Neuronal stem cell (in vitro differentiated cells): Measurements from ENCODE around the gene DNALI1.

ENCODE experiments used
- DNase-seq: peaks from one replicate; pipeline ENCODE4 v3.0.0-alpha.2; 2013; ENCODE audit warnings: low spot score
- H2AFZ ChIP-seq: one replicate; pipeline ENCODE4 v1.6.1; 2013; ENCODE audit warnings: mild to moderate bottlenecking, low read length, inconsistent platforms
- H2AK5ac ChIP-seq: 2 replicates; pipeline ENCODE4 v1.6.1; 2013; ENCODE audit warnings: low read depth, mild to moderate bottlenecking, inconsistent platforms, low read length, moderate library complexity, mixed read lengths
- H2BK120ac ChIP-seq: 2 replicates; pipeline ENCODE4 v1.6.1; 2013; ENCODE audit warnings: low read depth, mild to moderate bottlenecking, inconsistent platforms, low read length, moderate library complexity, mixed read lengths
- H2BK12ac ChIP-seq: one replicate; pipeline ENCODE4 v1.6.1; 2013; ENCODE audit warnings: low read length, inconsistent platforms
- H2BK15ac ChIP-seq: 2 replicates; pipeline ENCODE4 v1.6.1; 2013; ENCODE audit warnings: mild to moderate bottlenecking, low read length, inconsistent platforms, mixed read lengths
- H2BK5ac ChIP-seq: one replicate; pipeline ENCODE4 v1.6.1; 2013; ENCODE audit warnings: inconsistent platforms, mild to moderate bottlenecking, low read length, moderate library complexity
- H3K14ac ChIP-seq: one replicate; pipeline ENCODE4 v1.6.1; 2013; ENCODE audit warnings: low read length, inconsistent platforms
- H3K18ac ChIP-seq: 2 replicates; pipeline ENCODE4 v1.6.1; 2013; ENCODE audit warnings: low read length, inconsistent platforms
- H3K23ac ChIP-seq: 2 replicates; pipeline ENCODE4 v1.6.1; 2013; ENCODE audit warnings: low read depth, mild to moderate bottlenecking, mixed read lengths, low read length, inconsistent platforms; ENCODE audit not compliant: poor library complexity
- H3K27ac ChIP-seq: replicated peaks from 3 replicates; pipeline ENCODE4 v1.5.1; 2013; ENCODE audit warnings: low read length, inconsistent platforms
- H3K27me3 ChIP-seq, 3 experiments: 2 replicates each; pipeline ENCODE4 v1.6.1; 2013; ENCODE audit warnings: low read length in 3 of 3, mild to moderate bottlenecking in 2 of 3, inconsistent platforms in 1 of 3, low read depth in 1 of 3, mixed read lengths in 1 of 3, moderate library complexity in 1 of 3; ENCODE audit not compliant: control insufficient read depth in 3 of 3, insufficient read depth in 3 of 3
- H3K36me3 ChIP-seq, 2 donors: replicated peaks in 1 of 2; 2 replicates each; pipeline ENCODE4 v1.6.1; 2013; ENCODE audit warnings: low read length in 2 of 2; ENCODE audit not compliant: control insufficient read depth in 2 of 2, insufficient read depth in 2 of 2
- H3K4ac ChIP-seq: 2 replicates; pipeline ENCODE4 v1.6.1; 2013; ENCODE audit warnings: inconsistent platforms, mild to moderate bottlenecking, low read length, moderate library complexity
- H3K4me1 ChIP-seq, 2 donors: 1 replicate in 1 of 2; 2 replicates in 1 of 2; pipeline ENCODE4 v1.6.1; 2013; ENCODE audit warnings: low read length in 2 of 2, low read depth in 1 of 2; ENCODE audit not compliant: control insufficient read depth in 2 of 2, insufficient read depth in 1 of 2
- H3K4me2 ChIP-seq: one replicate; pipeline ENCODE4 v1.6.1; 2013; ENCODE audit warnings: mild to moderate bottlenecking, low read length, inconsistent platforms; ENCODE audit not compliant: insufficient read depth, poor library complexity, severe bottlenecking
- H3K4me3 ChIP-seq, 2 donors: 2 replicates each; pipeline ENCODE4 v1.5.1; 2013; ENCODE audit warnings: low read length in 2 of 2, mild to moderate bottlenecking in 2 of 2, inconsistent platforms in 1 of 2, moderate library complexity in 1 of 2
- H3K79me1 ChIP-seq: one replicate; pipeline ENCODE4 v1.6.1; 2013; ENCODE audit warnings: low read depth, mild to moderate bottlenecking, inconsistent platforms, low read length, moderate library complexity
- H3K9ac ChIP-seq: one replicate; pipeline ENCODE4 v1.6.1; 2013; ENCODE audit warnings: mild to moderate bottlenecking, low read depth, low read length, inconsistent platforms; ENCODE audit not compliant: poor library complexity
- H3K9me3 ChIP-seq, 2 donors: replicated peaks in 1 of 2; 2 replicates each; pipeline versions ENCODE3 to v1.6.1; 2013; ENCODE audit warnings: low read length in 2 of 2, mild to moderate bottlenecking in 2 of 2, inconsistent platforms in 1 of 2, low read depth in 1 of 2, mixed read lengths in 1 of 2, moderate library complexity in 1 of 2; ENCODE audit not compliant: control insufficient read depth in 2 of 2, insufficient read depth in 1 of 2
- H4K8ac ChIP-seq: one replicate; pipeline ENCODE4 v1.6.1; 2013; ENCODE audit warnings: low read depth, mild to moderate bottlenecking, inconsistent platforms, low read length, moderate library complexity
- H4K91ac ChIP-seq: one replicate; pipeline ENCODE4 v1.6.1; 2013; ENCODE audit warnings: low read length, low read depth, mild to moderate bottlenecking, inconsistent platforms; ENCODE audit not compliant: poor library complexity
- WGBS, 2 donors: extraction: QIAGEN DNeasy Blood & Tissue Kit; methylation state at CpG; one replicate each; pipeline ENCODE4 v1.1.7; 2013; ENCODE audit warnings: missing lambda C conversion rate in 2 of 2, mixed read lengths in 1 of 2; ENCODE audit not compliant: insufficient read length in 2 of 2, insufficient replicate concordance in 1 of 2; ENCODE audit errors: extremely low coverage in 2 of 2; 5-methylcytosine and 5-hydroxymethylcytosine counted together

The DNALI1 gene

GRCh38 chr1:37560401-37561132, 3.8 kb downstream of the DNALI1 start:
- H3K4me2 ChIP-seq, result no peak overlapping the region
- H3K27ac ChIP-seq, result no peak overlapping the region
- H3K9me3 ChIP-seq, result no peaks in the 10 kb centered on the region
- no peak overlapping the region for H3K9ac ChIP-seq
- no peaks in the 10 kb centered on the region for H3K27me3 ChIP-seq
- H3K79me1 ChIP-seq, result peaks cover 3% of the 10 kb centered on the region
- no peak overlapping the region for H2BK15ac ChIP-seq
- H3K18ac ChIP-seq, result no peak overlapping the region
- no peak overlapping the region for H3K23ac ChIP-seq
- no peak overlapping the region for H2BK12ac ChIP-seq
- no peak overlapping the region for H4K91ac ChIP-seq
- no peak overlapping the region for H2BK5ac ChIP-seq
- DNase-seq, result no peak
- H2AK5ac ChIP-seq, result no peak overlapping the region
- no peak overlapping the region for H2AFZ ChIP-seq
- no peak overlapping the region for H3K4me3 ChIP-seq
- no peak overlapping the region for H3K14ac ChIP-seq
- no peak overlapping the region for H2BK120ac ChIP-seq
- peaks cover 7 to 10% of the 10 kb centered on the region in 2 donors for H3K4me1 ChIP-seq
- WGBS, 2 donors, result no CpG with 5 or more reads among the region's 10 CpGs
- peaks cover 21 to 47% of the 10 kb centered on the region in 2 donors for H3K36me3 ChIP-seq
- H3K4ac ChIP-seq, result no peak overlapping the region
- no peak overlapping the region for H4K8ac ChIP-seq

- WGBS, 2 donors, result no CpG with 5 or more reads among the region's 21 CpGs
- Histone ChIP-seq H2AFZ (no peak overlapping the region), H3K23ac (no peak overlapping the region), H3K14ac (no peak overlapping the region), H4K8ac (no peak overlapping the region), H2BK15ac (no peak overlapping the region), H2AK5ac (no peak overlapping the region), H2BK12ac (no peak overlapping the region), H3K4me2 (no peak overlapping the region), H3K9ac (no peak overlapping the region), H3K27me3 (no peaks in the 10 kb centered on the region), H3K4me3 (no peak overlapping the region), H3K36me3 (peaks cover 28 to 56% of the 10 kb centered on the region in 2 donors), H3K27ac (no peak overlapping the region), H2BK5ac (no peak overlapping the region), H3K9me3 (no peaks in the 10 kb centered on the region), H3K79me1 (peaks cover 3% of the 10 kb centered on the region), H3K4ac (no peak overlapping the region), H2BK120ac (no peak overlapping the region), H3K18ac (no peak overlapping the region), H3K4me1 (peaks cover 5 to 10% of the 10 kb centered on the region in 2 donors), H4K91ac (no peak overlapping the region)
- no peak for DNase-seq
These were observed 4.7 kb downstream of the DNALI1 start for GRCh38 chr1:37561133-37562132.

GRCh38 chr1:37562984-37563383, 6.2 kb downstream of the DNALI1 start:
- Histone ChIP-seq H3K23ac (no peak overlapping the region), H3K14ac (no peak overlapping the region), H2BK15ac (no peak overlapping the region), H3K79me1 (peaks cover 3% of the 10 kb centered on the region), H3K27ac (no peak overlapping the region), H3K27me3 (no peaks in the 10 kb centered on the region), H2BK12ac (no peak overlapping the region), H2AK5ac (no peak overlapping the region), H2AFZ (no peak overlapping the region), H4K91ac (no peak overlapping the region), H3K4ac (no peak overlapping the region), H3K36me3 (peaks cover 41 to 71% of the 10 kb centered on the region in 2 donors), H3K4me3 (no peak overlapping the region), H2BK5ac (no peak overlapping the region), H3K4me1 (no peaks in the 10 kb centered on the region), H2BK120ac (no peak overlapping the region), H3K4me2 (no peak overlapping the region), H4K8ac (no peak overlapping the region), H3K9ac (no peak overlapping the region), H3K18ac (no peak overlapping the region), H3K9me3 (no peaks in the 10 kb centered on the region)
- WGBS, 2 donors, result no CpG with 5 or more reads among the region's 1 CpG
- no peak for DNase-seq

GRCh38 chr1:37564892-37565291, 8.2 kb downstream of the DNALI1 start:
- H2BK12ac ChIP-seq, result no peak overlapping the region
- DNase-seq, result no peak
- no peak overlapping the region for H3K9ac ChIP-seq
- H3K9me3 ChIP-seq, result no peaks in the 10 kb centered on the region
- H3K27ac ChIP-seq, result no peak overlapping the region
- no peak overlapping the region for H3K4me3 ChIP-seq
- H3K4ac ChIP-seq, result no peak overlapping the region
- no peaks in the 10 kb centered on the region for H3K79me1 ChIP-seq
- H3K4me2 ChIP-seq, result no peak overlapping the region
- H3K4me1 ChIP-seq, result no peaks in the 10 kb centered on the region
- H3K36me3 ChIP-seq, result peaks cover 50 to 83% of the 10 kb centered on the region in 2 donors
- H2BK15ac ChIP-seq, result no peak overlapping the region
- no peak overlapping the region for H2AK5ac ChIP-seq
- H2BK120ac ChIP-seq, result no peak overlapping the region
- no peak overlapping the region for H4K8ac ChIP-seq
- H4K91ac ChIP-seq, result no peak overlapping the region
- no peak overlapping the region for H3K23ac ChIP-seq
- H3K14ac ChIP-seq, result no peak overlapping the region
- no peaks in the 10 kb centered on the region for H3K27me3 ChIP-seq
- no peak overlapping the region for H2BK5ac ChIP-seq
- no peak overlapping the region for H3K18ac ChIP-seq
- no peak overlapping the region for H2AFZ ChIP-seq
